HG03565 (cell line): Measurements from ENCODE around the gene ZMYND11.
"Not testable (repeated sequence)": the region's sequence is repeated elsewhere in the genome, so short reads cannot be mapped to it uniquely, and the experiment has no call there.

Experiments
- ATAC-seq: cut with Tn5 transposase; IDR thresholded peaks from one replicate; pipeline ENCODE4 v1.9.1; 2021; ENCODE audit warnings: mild to moderate bottlenecking, moderate library complexity; ENCODE audit not compliant: unreplicated experiment

ZMYND11 gene

GRCh38 chr10:279232-279631 lies 144.0 kb downstream of the ZMYND11 start:
- ATAC-seq = no peak

GRCh38 chr10:279655-280054 lies 144.4 kb downstream of the ZMYND11 start:
- no peak for ATAC-seq

DNA sequence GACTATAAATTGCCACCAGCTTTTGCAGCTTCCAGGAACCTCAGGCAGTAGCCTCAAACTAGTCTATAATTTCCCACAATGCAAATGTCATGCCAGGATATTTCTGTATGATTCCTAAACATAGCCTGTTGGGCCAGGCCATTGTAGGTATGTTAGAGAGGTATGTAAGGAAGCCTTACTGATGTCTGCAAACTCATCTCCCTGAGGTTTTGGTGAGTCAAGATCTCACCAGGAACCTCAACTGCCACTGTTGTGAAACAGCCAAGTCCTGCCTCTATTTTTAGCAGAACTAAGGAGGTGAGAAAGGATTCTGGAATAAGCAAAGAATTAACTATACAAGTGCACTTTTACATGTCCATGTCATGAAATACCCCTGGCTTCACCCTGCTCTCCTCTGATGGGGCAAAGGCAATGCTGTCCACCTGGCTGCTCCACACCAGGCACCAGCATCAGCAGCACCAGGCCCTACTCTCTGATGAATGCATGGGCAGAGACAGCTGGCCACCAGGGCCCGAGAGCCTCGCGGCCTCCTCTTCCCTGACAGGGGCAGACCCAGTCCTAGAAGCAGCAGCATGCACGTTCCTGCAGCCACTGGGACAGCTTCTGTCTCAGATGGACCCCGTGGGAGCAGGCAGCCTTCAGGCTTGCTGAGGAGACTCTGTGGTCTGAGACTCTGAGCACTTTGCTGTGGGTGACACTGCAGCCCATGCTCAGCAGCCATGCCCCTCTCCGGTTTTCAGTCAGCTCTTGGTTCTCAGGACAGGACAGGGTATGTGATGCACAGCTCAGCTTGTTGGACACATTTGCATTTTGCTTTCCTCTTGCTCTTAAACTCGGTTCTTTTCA lies 147.3 kb downstream of the ZMYND11 start:
- no peak for ATAC-seq

GRCh38 chr10:283140-283479 lies 147.9 kb downstream of the ZMYND11 start:
- ATAC-seq = no peak

GRCh38 chr10:283916-284356 lies 148.7 kb downstream of the ZMYND11 start:
- ATAC-seq = peak; percentile 85

DNA sequence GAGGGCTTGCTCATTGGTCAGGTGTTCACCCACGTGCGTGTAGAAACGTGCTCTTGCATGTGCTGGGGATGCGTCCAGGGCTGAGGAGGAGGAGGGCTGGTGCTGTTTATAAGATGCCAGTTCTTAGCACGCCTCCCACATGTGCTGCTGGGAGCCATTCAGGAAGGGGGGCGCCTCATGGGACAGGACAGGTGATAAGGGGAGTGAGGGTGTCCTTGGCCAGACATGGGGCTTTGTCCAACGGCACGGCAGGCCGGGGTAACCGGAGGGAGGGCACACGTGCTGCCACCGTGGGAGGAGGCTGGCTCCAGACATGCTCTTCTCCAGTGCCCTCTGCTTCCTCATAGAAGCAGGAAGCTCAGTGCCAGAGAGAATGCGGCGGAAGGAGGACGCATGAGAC lies 150.0 kb downstream of the ZMYND11 start:
- ATAC-seq = no peak

- no peak for ATAC-seq
Observed at GRCh38 chr10:287026-287709, 151.9 kb downstream of the ZMYND11 start.

- ATAC-seq = no peak
Observed at GRCh38 chr10:287814-288213, 152.6 kb downstream of the ZMYND11 start.

DNA sequence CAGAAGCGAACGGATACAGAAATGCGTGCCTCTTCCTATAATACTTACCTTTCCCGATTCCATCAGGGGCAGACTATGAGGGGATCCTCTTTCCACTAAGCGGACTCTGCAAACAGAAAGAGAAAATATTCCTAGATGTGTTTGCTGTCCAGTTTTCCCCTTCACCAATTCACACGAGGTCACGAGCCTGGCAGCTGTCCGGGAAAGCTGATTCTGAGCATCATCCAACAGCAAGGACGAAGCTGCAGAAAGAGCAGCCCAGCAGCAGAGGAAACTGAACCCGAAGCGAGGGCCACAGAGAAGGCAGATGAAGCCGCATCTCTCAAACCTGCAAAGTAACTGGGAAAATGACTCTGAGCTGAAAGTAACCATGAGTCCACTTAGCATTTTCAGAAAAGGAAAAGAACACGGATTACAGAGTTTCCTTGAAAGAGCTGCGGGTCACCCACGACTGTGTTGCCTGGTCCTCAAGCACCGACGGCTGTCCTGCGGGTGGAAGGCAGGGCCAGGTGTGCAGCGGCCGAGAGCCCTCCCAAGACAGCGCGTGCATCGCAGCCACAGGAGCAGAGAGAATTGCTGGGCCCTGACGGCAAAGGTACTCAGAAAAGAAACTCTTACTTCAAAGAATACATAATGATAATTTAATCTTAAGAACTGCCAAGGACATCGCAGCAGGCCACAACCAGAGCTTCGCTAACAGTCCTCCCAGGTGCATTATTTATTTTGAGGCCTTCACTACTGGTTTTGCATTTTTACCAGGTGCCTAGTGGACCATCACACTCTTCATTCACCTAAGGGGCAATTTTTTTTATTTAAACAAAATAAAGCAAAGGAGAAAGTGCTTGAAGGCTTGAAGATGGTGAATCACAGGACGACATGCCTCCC lies 153.3 kb downstream of the ZMYND11 start:
- ATAC-seq = no peak

GRCh38 chr10:289581-289980 lies 154.3 kb downstream of the ZMYND11 start:
- no peak for ATAC-seq

- ATAC-seq = no peak
Observed at GRCh38 chr10:290026-290725, 154.9 kb downstream of the ZMYND11 start.

DNA sequence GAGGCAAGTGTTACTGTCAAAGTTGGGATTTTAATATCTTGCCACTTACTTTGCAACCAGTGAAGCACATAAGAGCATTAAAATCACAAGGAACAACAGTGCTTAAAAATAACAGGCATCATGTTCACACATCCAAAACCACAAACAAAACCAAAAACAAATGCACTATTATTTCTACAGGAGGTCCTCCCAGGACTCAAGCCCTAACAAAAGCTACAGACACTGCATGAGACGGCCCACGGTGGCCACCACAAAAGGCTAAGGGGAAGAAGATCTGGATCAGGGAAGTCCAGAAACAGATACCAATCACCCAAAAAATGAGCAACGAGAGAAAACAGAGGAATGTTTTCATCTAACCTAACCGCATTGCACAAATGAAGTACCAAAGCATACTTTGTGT lies 158.4 kb downstream of the ZMYND11 start:
- no peak for ATAC-seq

DNA sequence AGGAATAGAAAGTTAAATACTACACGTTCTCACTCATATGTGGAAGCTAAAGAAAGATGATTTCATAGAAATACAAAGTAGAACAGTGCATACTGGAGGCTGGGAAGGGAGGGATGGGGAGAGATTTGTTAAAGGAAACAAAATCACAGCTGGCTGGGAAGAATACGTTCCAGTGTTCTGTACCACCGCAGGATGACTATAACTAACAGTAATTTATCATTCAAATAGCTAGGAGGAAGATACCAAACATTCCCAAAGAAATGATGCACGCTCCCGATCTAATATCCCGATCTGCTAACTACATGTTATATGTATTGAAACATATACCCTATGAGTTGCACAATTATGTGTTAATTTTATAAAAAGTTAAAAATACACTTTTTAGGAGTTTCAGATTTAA lies 162.3 kb downstream of the ZMYND11 start:
- no peak for ATAC-seq

GRCh38 chr10:298033-298432 lies 162.8 kb downstream of the ZMYND11 start:
- no peak for ATAC-seq

- no peak for ATAC-seq
Observed at GRCh38 chr10:299512-299911, 164.3 kb downstream of the ZMYND11 start.

- peak; percentile 45 for ATAC-seq
Observed at GRCh38 chr10:299969-300368, 164.7 kb downstream of the ZMYND11 start.

- ATAC-seq = not testable (repeated sequence)
Observed at GRCh38 chr10:300580-300979, 165.3 kb downstream of the ZMYND11 start.

DNA sequence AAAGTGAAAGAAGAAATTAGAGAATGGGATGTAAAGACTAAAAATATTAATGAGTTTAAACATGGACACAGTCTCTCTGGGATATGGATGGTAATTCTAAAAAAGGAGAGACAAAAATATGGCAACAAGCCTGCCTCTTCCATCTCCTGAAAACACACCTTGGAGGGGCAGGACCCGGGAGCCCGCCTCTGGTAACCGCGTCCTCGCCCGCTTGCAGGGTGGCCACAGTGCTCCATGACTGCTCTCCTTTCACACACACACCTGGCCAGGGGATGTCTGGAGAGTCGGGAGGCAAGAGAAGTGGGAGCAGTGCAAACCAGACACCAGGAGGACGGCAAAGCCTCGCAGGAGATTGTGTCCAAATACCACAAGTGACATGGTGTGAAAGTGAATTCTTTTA lies 166.3 kb downstream of the ZMYND11 start:
- ATAC-seq = no peak
